Measurements from ENCODE around the gene PLEKHG2. TPM values are rescaled to one million over a fixed set of nuclear protein-coding genes. Genes with fewer than 3 reads are reported as not detected.

PLEKHG2 gene
- total RNA-seq, 1 donor from 2014 or later = 37.8 TPM

GRCh38 chr19:39406656-39407409, 5.6 kb upstream of the PLEKHG2 start, which contains the start of gene ZFP36:
Gene ZFP36, plus strand, starts transcription at chr19:39406847. Its CDS starts 58 bp downstream, at chr19:39406905.
- peak; percentile 85 for DNase-seq (ENCODE audit: low spot score)

DNA sequence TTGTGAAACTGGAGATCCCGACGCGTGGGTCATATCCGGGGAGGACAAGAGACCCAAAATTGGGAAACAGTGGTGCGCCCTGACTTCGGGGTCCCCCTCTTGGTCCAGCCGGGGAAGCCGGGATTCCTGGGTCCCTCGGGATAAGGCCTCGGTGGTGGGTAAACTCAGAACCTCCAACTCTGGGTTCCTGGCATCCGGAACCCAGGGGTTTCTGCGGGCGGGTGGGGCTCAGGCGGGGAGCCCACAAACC, 5.1 kb upstream of the PLEKHG2 start:
- no peak for DNase-seq (ENCODE audit: low spot score)

DNA sequence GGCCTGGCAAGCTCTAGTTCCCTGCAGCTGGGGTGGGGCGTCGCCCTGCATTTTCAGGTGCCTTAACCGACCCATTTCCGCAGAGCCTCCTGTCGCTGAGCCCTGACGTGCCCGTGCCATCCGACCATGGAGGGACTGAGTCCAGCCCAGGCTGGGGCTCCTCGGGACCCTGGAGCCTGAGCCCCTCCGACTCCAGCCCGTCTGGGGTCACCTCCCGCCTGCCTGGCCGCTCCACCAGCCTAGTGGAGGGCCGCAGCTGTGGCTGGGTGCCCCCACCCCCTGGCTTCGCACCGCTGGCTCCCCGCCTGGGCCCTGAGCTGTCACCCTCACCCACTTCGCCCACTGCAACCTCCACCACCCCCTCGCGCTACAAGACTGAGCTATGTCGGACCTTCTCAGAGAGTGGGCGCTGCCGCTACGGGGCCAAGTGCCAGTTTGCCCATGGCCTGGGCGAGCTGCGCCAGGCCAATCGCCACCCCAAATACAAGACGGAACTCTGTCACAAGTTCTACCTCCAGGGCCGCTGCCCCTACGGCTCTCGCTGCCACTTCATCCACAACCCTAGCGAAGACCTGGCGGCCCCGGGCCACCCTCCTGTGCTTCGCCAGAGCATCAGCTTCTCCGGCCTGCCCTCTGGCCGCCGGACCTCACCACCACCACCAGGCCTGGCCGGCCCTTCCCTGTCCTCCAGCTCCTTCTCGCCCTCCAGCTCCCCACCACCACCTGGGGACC, 4.6 kb upstream of the PLEKHG2 start:
- DNase-seq (ENCODE audit: low spot score) = peak; percentile 59

- DNase-seq (ENCODE audit: low spot score) = no peak
These were observed 3.9 kb upstream of the PLEKHG2 start for GRCh38 chr19:39408392-39409207.

DNA sequence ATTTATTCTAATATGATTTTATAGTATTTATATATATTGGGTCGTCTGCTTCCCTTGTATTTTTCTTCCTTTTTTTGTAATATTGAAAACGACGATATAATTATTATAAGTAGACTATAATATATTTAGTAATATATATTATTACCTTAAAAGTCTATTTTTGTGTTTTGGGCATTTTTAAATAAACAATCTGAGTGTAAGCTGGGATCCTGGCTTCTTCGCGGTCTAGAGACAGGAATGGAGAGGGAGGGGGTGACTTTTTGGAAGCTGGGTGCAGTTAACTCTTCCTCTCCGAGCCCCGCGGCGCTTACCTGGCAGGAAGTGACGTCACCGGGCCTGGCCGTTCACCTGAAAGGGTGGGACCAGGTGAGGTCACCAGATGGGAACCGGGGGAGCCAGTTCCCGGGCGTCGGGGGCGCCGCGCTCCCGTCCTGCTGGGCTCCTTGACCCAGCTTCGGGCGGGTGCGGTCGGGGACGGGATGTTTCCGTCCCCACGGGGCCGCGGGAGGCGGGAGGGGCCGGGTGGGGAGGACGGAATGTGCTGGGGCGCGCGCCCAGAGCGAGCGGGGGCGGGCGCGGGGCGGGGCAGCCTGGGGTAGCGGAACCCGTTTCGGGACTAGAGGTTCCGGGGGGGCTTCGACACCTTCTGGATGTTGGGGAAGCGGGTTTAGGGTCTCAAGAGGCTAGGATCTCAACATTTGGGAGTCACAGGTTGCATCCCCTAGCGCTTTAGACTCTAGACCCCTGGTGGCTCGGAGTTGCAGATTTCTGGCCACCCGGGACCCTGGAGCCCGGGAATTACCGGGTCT, 3.1 kb upstream of the PLEKHG2 start:
- DNase-seq (ENCODE audit: low spot score) = peak; percentile 82

- peak; percentile 85 for DNase-seq (ENCODE audit: low spot score)
These were observed 2.2 kb upstream of the PLEKHG2 start for GRCh38 chr19:39410017-39410830.

DNA sequence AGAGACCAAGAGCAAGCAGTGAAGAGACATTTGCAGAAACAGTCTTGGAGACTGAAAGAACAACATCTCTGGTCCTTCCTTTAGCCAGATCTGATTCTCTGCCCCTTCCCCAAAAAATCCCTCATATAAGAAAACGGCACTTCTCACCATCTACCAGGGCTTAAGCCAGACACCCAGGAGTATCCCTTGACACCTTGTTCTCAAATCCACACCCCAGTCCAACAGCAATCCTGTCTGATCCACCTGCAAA, 1.7 kb upstream of the PLEKHG2 start:
- no peak for DNase-seq (ENCODE audit: low spot score)

GRCh38 chr19:39411081-39411831, 1.2 kb upstream of the PLEKHG2 start:
- peak; percentile 50 for DNase-seq (ENCODE audit: low spot score)

GRCh38 chr19:39411832-39412099, 703 bp upstream of the PLEKHG2 start:
- DNase-seq (ENCODE audit: low spot score) = peak; percentile 96

- DNase-seq (ENCODE audit: low spot score) = no peak
These were observed 400 bp downstream of the PLEKHG2 start for GRCh38 chr19:39412867-39413271.

- peak; percentile 76 for DNase-seq (ENCODE audit: low spot score)
These were observed 922 bp downstream of the PLEKHG2 start for GRCh38 chr19:39413272-39413910.

GRCh38 chr19:39413911-39414608, 1.6 kb downstream of the PLEKHG2 start:
- DNase-seq (ENCODE audit: low spot score) = no peak

DNA sequence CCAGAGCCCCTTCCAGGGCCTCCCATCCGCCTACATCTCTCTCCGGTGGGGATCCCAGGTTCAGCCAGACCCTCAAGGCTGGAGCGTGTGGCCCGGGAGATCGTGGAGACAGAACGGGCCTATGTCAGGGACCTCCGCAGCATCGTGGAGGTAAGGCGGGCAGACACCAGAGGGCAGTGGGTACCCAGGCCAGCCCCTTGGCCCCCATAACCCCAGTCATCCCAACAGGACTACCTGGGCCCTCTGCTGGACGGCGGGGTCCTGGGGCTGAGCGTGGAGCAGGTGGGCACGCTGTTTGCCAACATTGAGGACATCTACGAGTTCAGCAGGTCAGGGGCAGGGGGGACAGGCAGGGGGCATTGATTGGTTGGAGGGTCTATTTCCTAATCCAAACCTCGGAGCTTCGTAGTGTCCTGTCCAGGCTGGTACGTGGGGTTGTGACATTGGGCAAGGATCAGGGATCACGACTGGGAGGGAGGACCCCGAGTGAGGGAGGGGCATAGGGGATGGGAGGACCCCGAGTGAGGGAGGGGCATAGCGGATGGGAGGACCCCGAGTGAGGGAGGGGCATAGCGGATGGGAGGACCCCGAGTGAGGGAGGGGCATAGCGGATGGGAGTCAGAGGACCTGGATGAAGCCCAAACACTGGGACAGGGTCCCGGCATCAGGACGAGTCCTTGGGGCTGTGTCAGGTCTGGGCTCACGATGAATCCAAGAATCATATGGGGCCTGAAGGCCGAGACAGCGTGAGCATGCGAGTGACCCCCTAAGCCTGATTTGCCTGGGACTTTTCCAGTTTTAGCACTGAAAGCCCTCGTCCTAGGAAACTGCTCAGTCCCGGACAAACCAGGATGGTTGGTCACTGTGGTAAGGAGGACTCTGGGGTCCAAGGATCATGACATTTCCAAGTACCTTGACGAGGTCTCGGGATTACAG, 2.9 kb downstream of the PLEKHG2 start:
- no peak for DNase-seq (ENCODE audit: low spot score)

- no peak for DNase-seq (ENCODE audit: low spot score)
These were observed 4.0 kb downstream of the PLEKHG2 start for GRCh38 chr19:39416152-39417120.

GRCh38 chr19:39417463-39418181, 5.2 kb downstream of the PLEKHG2 start:
- DNase-seq (ENCODE audit: low spot score) = no peak

DNA sequence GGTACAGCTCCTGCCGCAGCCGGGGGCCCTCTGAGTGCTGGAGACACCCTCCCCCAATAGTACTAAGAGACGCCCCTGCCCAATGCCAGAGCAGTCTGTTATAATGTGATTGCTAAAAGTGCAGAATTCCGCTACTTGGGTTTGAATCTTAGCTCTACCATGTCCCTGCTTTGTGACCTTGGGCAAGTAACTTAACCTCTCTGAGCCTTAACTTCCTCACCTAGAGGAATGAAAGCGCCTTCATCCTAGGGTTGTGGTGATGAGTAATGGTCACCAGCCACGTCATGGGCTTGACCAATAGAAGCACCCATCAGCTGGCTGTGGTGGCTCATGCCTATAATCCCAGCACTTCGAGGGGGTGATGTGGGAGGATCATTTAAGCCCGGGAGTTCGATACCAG, 6.5 kb downstream of the PLEKHG2 start:
- DNase-seq (ENCODE audit: low spot score) = no peak

Measured in umbilical cord (tissue), 2 donors.